SJSA1 (cell line): Measurements from ENCODE around the gene EIF5. TPM values are rescaled to one million over a fixed set of nuclear protein-coding genes. Genes with fewer than 3 reads are reported as not detected.

Experiments
- DNase-seq, 2 experiments: peaks; one replicate each; pipeline ENCODE4 v3.0.0-alpha.2; 2015 to 2020; ENCODE audit warnings: low spot score in 2 of 2, low read depth in 1 of 2
- H3K27ac ChIP-seq: fragments of 250-450 bp; sonication (Bioruptor Pico); 2 replicates; pipeline ENCODE4 v1.5.1; 2020; ENCODE audit warnings: mild to moderate bottlenecking, moderate library complexity
- H3K27me3 ChIP-seq: fragments of 250-450 bp; sonication (Bioruptor Pico); replicated peaks from 2 replicates; pipeline ENCODE4 v1.5.1; 2020; ENCODE audit warnings: mild to moderate bottlenecking, moderate library complexity
- H3K36me3 ChIP-seq: fragments of 250-450 bp; sonication (Bioruptor Pico); 2 replicates; pipeline ENCODE4 v1.5.1; 2020; ENCODE audit warnings: mild to moderate bottlenecking
- H3K4me1 ChIP-seq: fragments of 250-450 bp; sonication (Bioruptor Pico); replicated peaks from 2 replicates; pipeline ENCODE4 v1.6.1; 2021; ENCODE audit warnings: mild to moderate bottlenecking
- H3K4me3 ChIP-seq: fragments of 250-450 bp; sonication (Bioruptor Pico); 2 replicates; pipeline ENCODE4 v1.5.1; 2020; ENCODE audit warnings: mild to moderate bottlenecking
- H3K9me3 ChIP-seq: fragments of 250-450 bp; sonication (Bioruptor Pico); replicated peaks from 2 replicates; pipeline ENCODE4 v1.5.1; 2020; ENCODE audit warnings: mild to moderate bottlenecking
- total RNA-seq: library from RNA; depleted of rRNA; stranded (reverse); fragments of >200 nt; shearing (Covaris generic); gene quantifications from 2 replicates; pipeline ENCODE4 v1.2.3, GENCODE V29; 2014

Gene EIF5
- total RNA-seq, 1 experiment from 2014 or later: 127 TPM

DNA sequence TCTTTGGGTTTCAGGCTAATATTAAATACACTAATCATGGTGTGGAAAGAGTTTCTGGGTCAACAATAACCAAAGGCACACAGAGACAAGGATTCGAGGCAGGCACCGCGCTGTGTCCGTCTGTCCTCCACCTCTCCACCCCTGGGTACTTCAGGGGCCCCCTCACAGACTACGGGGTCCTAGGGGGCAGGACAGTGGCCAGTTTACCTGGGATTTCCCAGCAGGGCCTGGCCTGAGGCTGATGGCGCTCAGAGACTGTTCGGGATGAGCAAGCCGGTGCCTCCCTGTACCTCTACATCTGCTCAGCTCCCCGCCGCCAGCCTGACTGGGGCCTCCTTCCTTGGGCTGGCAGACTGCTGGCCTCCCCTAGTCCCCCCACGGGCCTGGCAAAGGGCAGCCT lies 18.1 kb upstream of the EIF5 start:
- Histone ChIP-seq H3K36me3 (no peaks in the 10 kb centered on the region), H3K27ac (no peak overlapping the region), H3K27me3 (no peaks in the 10 kb centered on the region), H3K4me1 (no peaks in the 10 kb centered on the region), H3K4me3 (no peak overlapping the region), H3K9me3 (no peaks in the 10 kb centered on the region)
- DNase-seq: no peak

DNA sequence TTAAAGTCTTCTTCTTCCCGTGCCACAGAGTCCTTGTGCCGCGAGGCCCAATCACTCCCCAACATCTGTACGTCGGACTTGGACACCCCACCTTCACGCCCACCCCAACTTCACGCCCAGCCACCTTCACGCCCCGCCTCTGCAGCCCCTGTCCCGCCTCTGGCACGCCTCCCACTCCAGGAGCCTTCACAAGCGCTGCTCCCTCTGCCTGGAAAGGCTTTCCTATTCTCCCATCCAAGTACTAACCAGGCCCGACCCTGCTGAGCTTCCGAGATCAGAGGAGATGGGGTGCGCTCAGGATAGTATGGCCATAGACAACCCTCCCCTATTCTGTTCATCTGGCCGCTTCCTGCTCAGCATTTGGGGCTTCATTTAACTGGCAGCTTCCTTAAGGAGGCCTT lies 17.3 kb upstream of the EIF5 start:
- no peaks in the 10 kb centered on the region for H3K9me3 ChIP-seq
- DNase-seq: no peak
- H3K4me1 ChIP-seq: no peaks in the 10 kb centered on the region
- no peaks in the 10 kb centered on the region for H3K27me3 ChIP-seq
- H3K4me3 ChIP-seq: no peak overlapping the region
- H3K36me3 ChIP-seq: no peaks in the 10 kb centered on the region
- H3K27ac ChIP-seq: no peak overlapping the region

DNA sequence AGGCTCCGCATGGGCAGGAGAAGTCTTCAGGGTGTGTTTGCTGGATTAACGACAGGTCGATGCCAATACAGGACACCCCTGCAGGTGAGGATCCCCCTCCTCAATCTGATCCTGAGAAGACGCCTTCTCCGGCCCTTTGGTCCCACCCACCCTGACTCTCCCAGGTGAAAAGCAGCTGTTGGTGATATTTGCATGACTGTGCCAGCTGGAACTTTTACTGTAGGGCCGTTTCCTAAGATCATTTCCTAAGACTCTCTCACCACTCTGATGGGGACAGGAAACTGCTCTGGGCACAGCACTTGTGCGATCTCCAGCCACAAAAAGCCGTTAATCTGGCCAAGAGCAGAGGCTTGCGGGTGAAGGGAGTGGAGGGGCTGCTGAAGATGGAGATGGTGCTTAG lies 16.8 kb upstream of the EIF5 start:
- no peak for DNase-seq
- H3K27ac ChIP-seq: no peak overlapping the region
- no peaks in the 10 kb centered on the region for H3K4me1 ChIP-seq
- no peak overlapping the region for H3K4me3 ChIP-seq
- no peaks in the 10 kb centered on the region for H3K36me3 ChIP-seq
- H3K27me3 ChIP-seq: no peaks in the 10 kb centered on the region
- no peaks in the 10 kb centered on the region for H3K9me3 ChIP-seq

DNA sequence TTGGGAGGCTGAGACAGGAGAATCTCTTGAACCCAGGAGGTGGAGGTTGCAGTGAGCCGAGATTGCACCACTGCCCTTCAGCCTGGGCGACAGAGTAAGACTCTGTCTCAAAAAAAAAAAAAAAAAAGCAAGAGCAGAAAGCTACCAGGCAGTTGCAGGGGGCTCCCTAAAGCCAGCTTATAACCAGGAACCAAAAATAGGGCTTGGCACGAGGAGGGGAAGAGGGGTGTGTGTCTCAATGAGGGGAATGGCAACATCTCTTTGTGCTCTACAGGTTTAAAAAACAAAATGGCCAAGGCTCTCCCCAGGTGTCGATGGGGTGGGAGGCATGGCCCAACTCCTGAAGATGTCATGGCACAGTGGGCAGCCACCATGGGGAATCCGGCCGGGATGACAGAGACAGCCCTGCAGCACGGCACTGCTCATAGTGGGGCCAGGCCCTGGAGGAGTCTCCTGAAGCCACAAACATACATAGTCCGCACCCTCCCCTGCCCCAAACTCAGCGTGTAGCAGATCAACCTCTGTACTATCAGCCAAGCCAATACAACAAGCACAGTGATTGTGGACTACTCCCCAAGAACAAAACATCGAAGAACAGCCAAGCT lies 16.0 kb upstream of the EIF5 start:
- Histone ChIP-seq H3K27ac (no peak overlapping the region), H3K27me3 (no peaks in the 10 kb centered on the region), H3K4me3 (no peak overlapping the region), H3K4me1 (no peaks in the 10 kb centered on the region), H3K36me3 (no peaks in the 10 kb centered on the region), H3K9me3 (no peaks in the 10 kb centered on the region)
- DNase-seq: no peak

DNA sequence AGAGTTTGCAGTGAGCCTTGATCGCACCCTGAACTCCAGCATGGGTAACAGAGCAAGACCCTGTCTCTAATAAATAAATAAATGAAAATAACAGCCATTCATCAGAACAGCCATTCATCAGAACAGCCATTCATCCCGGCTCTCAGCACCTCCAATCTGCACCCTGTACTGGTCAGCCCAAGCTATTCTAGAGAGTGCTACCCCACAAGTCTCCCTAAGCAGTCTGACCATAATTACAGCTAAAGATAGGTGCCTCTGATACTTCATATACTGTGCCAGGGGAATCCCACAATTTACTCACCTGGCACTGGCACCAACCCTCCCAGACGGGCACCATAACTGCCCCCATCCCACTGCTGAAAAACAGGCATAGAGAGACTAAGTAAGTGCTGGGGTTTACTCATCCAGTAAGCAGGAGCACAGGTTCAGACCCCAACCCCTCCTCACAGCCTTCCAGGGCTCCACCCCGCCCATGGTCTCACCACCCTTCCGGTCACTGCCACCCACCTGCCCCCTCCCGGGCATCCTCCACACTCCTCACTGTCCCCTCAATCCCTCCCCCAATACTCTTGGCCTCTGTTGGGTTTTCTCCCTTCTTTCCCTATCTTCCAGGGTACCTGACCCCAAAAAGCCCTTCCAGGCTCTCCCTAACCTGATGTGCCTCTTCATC lies 15.2 kb upstream of the EIF5 start:
- H3K27ac ChIP-seq: no peak overlapping the region
- no peak overlapping the region for H3K4me3 ChIP-seq
- DNase-seq: no peak
- no peaks in the 10 kb centered on the region for H3K36me3 ChIP-seq
- H3K27me3 ChIP-seq: no peaks in the 10 kb centered on the region
- H3K4me1 ChIP-seq: no peaks in the 10 kb centered on the region
- H3K9me3 ChIP-seq: no peaks in the 10 kb centered on the region

DNA sequence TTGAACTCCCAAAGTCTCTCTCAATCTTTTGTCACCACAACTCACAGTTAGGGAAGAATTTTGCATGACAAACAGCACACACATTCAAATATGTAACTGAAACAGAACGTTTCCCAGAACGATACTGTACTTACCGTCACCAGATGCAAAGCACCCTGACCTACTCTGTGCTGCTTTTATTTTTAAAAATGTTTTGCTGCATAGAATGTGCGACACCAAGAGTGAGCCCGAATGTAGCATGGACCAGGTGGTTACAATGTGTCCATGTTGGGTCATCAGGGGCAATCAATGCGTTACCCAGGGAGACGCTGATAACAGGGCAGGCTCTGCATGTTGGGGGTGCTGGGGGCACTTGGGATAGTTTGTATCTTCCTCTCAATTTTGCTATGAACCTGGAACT lies 14.6 kb upstream of the EIF5 start:
- H3K27ac ChIP-seq: no peak overlapping the region
- H3K36me3 ChIP-seq: no peaks in the 10 kb centered on the region
- no peaks in the 10 kb centered on the region for H3K9me3 ChIP-seq
- H3K4me1 ChIP-seq: no peaks in the 10 kb centered on the region
- no peaks in the 10 kb centered on the region for H3K27me3 ChIP-seq
- DNase-seq: no peak
- no peak overlapping the region for H3K4me3 ChIP-seq

DNA sequence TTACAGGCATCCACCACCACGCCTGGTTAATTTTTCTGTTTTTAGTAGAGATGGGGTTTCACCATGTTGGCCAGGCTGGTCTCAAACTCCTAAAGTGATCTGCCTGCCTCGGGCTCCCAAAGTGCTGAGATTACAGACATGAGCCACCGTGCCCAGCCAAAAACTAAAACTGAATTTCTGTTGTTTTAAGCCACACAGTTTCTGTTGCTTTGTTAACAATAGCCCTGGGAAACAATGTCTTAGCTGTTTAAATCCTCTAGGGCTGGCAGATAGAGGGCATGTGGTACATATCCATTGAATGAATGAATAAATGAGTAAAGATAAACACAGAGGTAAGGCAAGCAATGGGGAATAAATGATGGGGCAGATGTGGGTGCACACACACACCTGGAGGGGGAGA lies 8.0 kb upstream of the EIF5 start:
- Histone ChIP-seq H3K27ac (no peak overlapping the region), H3K4me3 (no peak overlapping the region), H3K36me3 (no peaks in the 10 kb centered on the region), H3K27me3 (no peaks in the 10 kb centered on the region), H3K9me3 (no peaks in the 10 kb centered on the region), H3K4me1 (no peaks in the 10 kb centered on the region)
- no peak for DNase-seq

DNA sequence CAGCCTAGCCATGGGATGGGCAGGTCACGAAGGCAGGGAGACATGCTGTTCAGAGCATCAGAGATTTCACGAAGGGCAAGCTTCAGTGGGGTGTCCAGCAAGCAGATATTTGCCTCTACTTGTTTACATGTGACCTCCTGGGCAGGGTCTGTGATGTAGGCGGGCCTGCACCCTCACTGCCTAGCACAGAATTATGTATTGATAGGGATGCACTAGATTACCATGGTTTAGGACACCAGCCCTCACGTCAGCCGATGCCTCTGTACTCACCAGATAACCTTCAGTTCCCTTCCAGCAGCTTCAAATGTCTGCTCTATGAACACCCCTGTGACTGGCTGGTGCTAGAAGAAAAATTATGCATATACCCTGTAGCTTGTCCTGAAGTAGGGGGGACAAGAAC lies 5.1 kb upstream of the EIF5 start:
- H3K36me3 ChIP-seq: peaks cover 4% of the 10 kb centered on the region; the same call in 1 of the 2 replicates
- no peak overlapping the region for H3K27ac ChIP-seq
- H3K9me3 ChIP-seq: no peaks in the 10 kb centered on the region
- no peak overlapping the region for H3K4me3 ChIP-seq
- peak in 1 of 2 experiments; percentile 8 for DNase-seq
- no peaks in the 10 kb centered on the region for H3K27me3 ChIP-seq
- 0 out of 2 replicates have a peak, but pooled peaks cover 3% of the 10 kb centered on the region for H3K4me1 ChIP-seq

DNA sequence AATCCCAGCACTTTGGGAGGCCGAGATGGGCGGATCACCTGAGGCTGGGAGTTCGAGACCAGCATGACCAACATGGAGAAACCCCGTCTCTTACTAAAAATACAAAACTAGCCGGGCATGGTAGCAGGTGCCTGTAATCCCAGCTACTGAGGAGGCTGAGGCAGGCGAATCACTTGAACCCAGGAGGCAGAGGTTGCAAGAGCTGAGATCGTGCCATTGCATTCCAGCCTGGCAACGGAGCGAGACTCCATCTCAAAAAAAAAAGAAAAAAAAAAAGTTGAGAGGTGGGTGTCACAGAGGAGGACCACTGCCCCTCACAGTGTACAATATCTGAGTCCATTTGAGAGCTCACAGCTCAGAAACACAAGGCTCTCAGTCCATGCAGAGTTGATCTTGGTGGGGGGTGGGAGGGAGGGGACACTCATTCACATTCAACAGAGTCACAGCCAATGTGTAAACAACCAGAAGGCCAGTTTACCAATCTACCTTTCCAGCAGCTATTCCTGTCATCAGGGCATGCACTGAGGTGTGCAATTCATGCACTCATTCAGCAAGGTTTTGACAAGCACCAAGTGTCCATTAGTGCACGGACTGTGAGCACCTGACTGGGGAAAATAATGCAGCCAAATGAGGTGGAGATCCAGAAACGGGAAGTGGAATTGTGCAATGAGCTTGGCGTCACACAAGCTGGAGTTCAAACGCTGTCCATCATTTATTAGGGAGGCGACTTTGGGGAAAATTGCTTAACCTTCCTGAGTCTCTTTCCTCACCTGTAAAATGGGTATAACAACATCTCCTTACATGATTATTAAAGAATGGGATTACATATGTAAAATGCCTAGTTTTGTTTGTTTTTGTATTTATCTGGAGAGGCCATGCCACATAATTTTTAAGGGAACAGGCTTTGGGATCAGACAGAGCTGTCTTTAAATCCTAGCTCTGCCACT lies 4.4 kb upstream of the EIF5 start:
- H3K4me1 ChIP-seq: 0 out of 2 replicates have a peak, but pooled peaks cover 3% of the 10 kb centered on the region
- no peak overlapping the region for H3K27ac ChIP-seq
- H3K27me3 ChIP-seq: no peaks in the 10 kb centered on the region
- no peaks in the 10 kb centered on the region for H3K9me3 ChIP-seq
- no peak for DNase-seq
- H3K36me3 ChIP-seq: peaks cover 9% of the 10 kb centered on the region
- H3K4me3 ChIP-seq: no peak overlapping the region

DNA sequence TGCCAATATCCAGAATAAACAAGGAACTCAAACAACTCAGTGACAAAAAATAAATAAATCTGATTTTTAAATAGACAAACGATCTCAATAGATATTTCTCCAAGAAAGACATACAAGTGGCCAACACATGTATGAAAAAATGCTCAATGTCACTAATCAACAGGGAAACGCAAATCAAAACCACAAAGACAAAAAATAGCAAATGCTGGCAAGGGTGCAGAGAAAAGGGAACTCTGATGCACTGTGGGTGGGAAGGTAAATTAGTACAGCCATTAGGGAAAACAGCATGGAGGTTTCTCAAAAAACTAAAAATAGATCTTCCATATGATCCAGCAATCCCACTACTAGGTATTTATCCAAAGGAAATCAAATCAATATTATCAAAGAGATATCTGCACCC lies 3.5 kb upstream of the EIF5 start:
- H3K9me3 ChIP-seq: no peaks in the 10 kb centered on the region
- H3K4me1 ChIP-seq: peaks cover 8% of the 10 kb centered on the region
- no peaks in the 10 kb centered on the region for H3K27me3 ChIP-seq
- H3K27ac ChIP-seq: no peak overlapping the region
- no peak for DNase-seq
- no peak overlapping the region for H3K4me3 ChIP-seq
- H3K36me3 ChIP-seq: peaks cover 18% of the 10 kb centered on the region

DNA sequence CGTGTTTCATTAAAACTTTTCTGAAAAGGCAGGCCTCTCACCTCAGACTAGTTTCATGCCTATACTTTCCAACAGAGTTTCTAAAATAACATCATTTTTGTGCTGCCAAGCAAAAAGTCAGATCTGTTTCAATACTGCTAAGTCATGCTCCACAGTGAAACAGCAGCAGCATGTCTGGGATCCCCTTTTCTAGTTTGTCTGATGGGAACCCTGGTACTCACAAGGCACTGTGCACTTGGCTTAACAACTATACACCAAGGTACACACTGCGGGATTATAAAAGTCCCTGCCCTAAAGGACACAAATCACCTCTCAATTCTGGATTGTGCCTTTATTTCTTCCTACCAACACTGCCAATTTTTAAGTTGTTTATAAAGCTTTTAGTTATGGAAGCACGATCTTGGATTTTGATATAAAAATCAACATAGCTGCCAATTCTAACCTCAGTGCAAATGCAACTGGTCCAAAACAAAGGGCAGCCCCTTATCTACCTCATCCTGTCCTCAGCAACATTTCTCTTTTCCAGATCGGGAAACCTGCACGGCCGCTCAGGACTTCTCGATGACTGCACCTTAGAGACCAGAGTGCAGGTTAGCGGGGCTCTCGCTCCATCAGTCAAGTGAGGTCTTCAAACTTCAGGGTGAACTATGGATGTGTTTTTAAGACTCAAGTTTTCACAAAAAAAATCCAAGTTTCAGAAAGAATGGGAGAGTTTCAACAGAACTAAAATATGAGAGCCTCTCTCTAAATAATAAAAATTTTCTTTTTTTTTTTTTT lies 1.7 kb upstream of the EIF5 start:
- Histone ChIP-seq H3K4me1 (peaks cover 13% of the 10 kb centered on the region), H3K9me3 (no peaks in the 10 kb centered on the region), H3K36me3 (peaks cover 36% of the 10 kb centered on the region), H3K4me3 (no peak overlapping the region), H3K27ac (no peak overlapping the region), H3K27me3 (no peaks in the 10 kb centered on the region)
- no peak for DNase-seq

DNA sequence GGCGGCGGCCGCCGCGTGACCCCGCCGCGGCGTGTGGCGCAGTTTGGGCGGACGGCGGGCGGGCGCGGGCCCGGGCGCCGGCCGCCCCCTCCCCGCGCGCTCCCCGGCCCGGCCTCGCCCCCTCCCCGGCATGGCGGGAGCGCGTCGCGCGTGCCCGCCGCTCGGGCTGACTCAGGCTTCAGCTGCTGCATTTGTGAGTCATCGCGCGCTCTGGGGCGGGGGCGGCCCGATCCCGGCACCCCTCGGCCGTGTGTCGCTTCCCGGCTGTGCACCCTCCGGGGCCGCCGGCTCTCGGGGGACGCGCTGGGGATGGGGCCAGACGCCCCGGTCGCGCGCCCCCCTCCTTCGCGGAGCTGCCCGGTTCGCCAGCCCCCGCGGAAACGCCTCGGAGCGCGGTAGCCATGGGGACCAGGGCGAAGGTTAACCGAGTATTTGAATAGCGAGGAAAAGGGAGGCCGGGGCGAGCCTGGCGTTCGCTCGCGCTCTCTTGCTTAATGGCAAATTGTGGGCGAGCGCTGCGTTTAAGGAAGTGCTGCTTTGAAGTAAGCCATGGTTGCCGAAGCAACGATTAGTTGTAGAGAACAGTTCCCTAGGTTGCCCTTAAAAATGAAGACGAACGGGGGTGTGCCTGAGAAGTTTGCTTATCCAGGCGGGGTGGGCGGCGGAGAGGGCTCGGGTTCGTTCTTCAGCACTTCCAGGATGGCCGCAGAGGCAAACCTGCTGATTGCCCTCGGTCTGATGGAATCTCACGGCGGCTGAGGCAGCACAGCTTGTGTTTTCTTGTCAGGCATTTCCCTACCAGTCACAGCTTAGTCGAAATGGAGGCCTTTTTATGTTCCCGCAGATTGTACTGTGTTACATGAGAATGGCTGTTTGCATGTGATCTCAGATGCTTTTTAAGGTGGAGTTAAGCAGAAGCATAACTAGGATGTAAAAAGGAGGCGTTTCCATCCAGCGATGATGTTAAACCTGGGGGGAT lies 896 bp downstream of the EIF5 start:
- Histone ChIP-seq H3K27ac (peak overlapping the region; percentile 95), H3K27me3 (no peaks in the 10 kb centered on the region)
- DNase-seq: peak; percentile 49 to 74

More for the DNA sequence above, 896 bp downstream of the EIF5 start:
- H3K4me1 ChIP-seq: peaks cover 13% of the 10 kb centered on the region
- peaks cover 62% of the 10 kb centered on the region for H3K36me3 ChIP-seq
- H3K4me3 ChIP-seq: peak overlapping the region; percentile 95
- H3K9me3 ChIP-seq: no peaks in the 10 kb centered on the region
